A549 (cell line): ENCODE data around the gene NCS1.

ENCODE experiments used
- CTCF ChIP-seq: fragments of >200 bp; sonication (Bioruptor Twin); formaldehyde crosslinking; IDR thresholded peaks from 3 replicates; pipeline ENCODE4 v1.5.1; 2016
- ESRRA ChIP-seq: fragments of 150-350 bp; IDR thresholded peaks from 2 replicates; pipeline ENCODE4 v1.6.1; 2014; ENCODE audit warnings: mild to moderate bottlenecking, low read length, borderline replicate concordance

DNA sequence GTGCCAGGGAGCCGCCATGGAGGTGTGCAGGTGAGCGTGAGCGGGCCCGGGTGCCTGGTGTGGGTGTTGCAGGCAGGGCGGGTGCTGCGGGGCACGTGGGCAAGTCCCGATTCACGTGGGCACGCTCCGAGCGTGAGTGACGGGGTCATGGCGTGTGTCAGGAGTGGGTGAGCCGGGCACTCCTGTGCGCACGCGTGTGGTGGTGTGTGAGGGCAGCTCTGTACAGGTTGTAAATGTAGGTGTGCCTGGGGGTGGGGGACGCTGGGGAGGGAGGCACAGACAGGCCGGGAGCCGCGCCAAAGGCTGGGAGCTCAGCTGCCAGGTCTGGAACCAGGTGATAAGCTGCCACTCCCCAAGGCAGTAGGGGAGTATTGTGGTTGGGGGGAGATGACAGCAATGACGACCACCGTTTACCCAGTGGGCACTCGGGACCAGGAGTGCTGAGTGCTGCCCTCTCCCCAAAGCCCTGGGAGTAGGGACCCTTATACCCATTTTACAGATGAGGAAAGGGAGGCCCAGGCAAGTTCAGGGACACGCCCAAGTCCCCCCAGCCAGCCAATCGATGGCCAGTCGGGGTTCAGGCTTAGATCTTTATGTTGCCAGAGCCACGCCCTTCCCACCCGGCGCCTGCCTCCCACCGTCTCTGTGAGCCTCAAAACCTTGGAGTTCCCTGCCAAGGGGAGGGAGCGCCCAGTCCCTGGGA, 9.6 kb downstream of the NCS1 start:
- TF ChIP-seq CTCF (no peak), ESRRA (no peak)
